Endothelial cell of coronary artery (primary cell): ENCODE data around the gene MPZL2. TPM values are rescaled to one million over a fixed set of nuclear protein-coding genes. Genes with fewer than 3 reads are reported as not detected.

Experiments
- total RNA-seq: library from RNA; depleted of rRNA; stranded (reverse); fragments of >200 nt; gene quantifications from 2 replicates; pipeline ENCODE4 v1.2.3, GENCODE V29; 2014

The MPZL2 gene
- 118 and 402 TPM in 2 replicates for total RNA-seq

DNA sequence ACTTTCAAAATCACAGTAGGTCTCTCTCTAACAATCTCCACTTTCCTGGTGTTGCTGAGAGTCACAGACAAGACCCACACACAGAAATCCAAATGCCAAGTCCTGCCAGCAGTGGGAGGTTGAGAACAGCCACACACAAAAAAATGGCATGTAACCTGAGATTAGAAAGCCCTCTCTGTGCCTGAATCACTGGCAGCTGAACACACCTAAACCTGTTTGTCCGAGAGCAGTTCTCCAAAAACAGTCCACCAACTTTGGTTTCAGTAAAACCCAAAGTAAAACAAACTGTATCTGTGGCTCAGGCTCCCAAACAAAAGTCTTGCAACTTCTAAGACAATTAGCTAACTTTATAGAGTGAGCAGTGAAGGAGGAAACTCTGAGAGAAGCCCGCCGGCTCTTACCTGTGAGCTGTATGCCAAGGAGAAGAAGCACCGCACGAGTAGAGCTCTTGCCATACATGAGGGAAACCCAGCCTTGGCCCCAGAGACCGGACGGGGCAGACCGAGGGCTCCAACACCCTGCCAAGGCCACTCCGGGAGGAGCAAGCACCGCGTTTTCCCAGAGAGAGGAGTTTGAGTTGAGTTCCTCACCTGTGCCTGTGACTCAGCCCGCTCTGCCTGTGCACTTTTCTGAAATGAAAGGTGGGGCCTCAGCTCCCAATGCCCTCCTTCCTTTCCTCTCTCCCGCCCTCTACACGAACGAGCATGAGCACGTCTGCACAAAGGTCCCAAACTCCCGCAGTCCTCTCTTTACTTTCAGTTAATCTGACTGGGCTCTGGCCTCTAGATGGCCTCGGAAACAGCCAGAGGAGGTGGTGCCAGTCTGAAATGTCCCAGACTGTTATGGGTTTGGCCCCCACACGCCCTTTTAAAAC, at the start of gene MPZL2:
Gene MPZL2, minus strand, starts transcription at position 603 of the 874 bp plus-strand sequence. Its CDS starts 144 bp downstream, at position 459.

DNA sequence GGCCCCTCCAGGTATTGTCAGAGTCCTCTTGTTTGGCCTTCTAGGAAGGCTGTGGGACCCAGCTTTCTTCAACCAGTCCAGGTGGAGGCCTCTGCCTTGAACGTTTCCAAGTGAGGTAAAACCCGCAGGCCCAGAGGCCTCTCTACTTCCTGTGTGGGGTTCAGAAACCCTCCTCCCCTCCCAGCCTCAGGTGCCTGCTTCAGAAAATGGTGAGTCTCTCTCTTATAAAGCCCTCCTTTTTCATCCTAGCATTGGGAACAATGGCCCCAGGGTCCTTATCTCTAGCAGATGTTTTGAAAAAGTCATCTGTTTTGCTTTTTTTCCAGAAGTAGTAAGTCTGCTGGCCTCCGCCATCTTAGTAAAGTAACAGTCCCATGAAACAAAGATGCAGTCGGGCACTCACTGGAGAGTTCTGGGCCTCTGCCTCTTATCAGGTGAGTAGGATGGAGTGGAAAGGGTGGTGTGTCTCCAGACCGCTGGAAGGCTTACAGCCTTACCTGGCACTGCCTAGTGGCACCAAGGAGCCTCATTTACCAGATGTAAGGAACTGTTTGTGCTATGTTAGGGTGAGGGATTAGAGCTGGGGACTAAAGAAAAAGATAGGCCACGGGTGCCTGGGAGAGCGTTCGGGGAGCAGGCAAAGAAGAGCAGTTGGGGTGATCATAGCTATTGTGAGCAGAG, 40.6 kb upstream of the MPZL2 start, which contains the start of gene CD3E:
Gene CD3E, plus strand, starts transcription at position 163 of the 681 bp plus-strand sequence. Its CDS starts 223 bp downstream, at position 386.

DNA sequence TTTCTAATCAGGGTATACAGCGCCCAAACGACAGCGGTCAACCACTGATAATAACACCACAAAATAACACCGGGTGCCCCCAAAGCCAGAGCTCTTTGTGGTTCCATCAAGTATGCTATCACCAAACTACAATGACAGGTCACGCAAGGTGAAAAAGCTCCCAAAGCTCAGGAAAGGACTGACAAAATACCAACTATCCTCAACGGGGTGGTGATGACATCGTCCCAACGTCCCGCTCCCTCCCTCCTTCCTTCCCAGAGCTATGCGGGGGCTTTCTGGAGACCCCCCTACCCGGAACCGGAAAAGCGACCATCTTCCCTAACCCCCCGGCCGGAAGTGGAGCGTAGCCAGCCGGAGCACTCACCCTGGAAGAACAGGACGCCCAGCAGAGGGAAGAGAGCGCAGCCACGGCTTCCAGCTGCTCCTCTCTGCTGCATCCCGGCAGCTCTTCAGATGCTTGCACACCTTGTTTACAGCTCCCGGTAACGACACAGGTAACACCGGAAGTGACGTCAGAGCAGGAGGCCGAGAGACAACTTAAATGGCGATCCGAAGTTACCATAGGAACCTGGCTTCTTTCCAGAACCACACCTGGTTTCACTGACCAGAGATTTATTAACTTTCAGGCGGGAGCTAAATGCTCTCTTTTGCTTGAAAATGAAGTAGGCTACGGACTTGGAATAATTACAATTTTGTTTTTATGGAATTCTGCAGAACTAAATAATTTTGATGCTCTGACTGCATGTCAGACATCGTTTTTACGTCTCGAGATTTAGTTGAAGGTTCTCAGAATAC, 12.0 kb downstream of the MPZL2 start, which contains the start of gene MPZL3:
Gene MPZL3, minus strand, starts transcription at position 508 of the 795 bp plus-strand sequence. Its CDS starts 71 bp downstream, at position 437.

GRCh38 chr11:118224511-118225188, 39.4 kb downstream of the MPZL2 start, which contains the start of gene JAML:
Gene JAML (minus strand): TSS chr11:118225011. CDS start chr11:118214866, 10,145 bp downstream.

Other genes with a start within 250 kb of the MPZL2 start
- not detected in 2 replicates for gene TMPRSS4, start 187.2 kb downstream of the MPZL2 start, total RNA-seq
- gene SMIM35, start 177.3 kb downstream of the MPZL2 start, total RNA-seq, result not detected in 2 replicates
- 0.09 TPM in 2 replicates for gene SCN4B, start 111.5 kb downstream of the MPZL2 start, total RNA-seq
- gene SCN2B, start 87.7 kb downstream of the MPZL2 start, total RNA-seq, result not detected in 2 replicates
- 0.19 and 0.27 TPM in 2 replicates for gene JAML, start 39.3 kb downstream of the MPZL2 start, total RNA-seq
- 8.2 and 12.4 TPM in 2 replicates for gene MPZL3, start 11.9 kb downstream of the MPZL2 start, total RNA-seq
- gene CD3E, start 40.4 kb upstream of the MPZL2 start, total RNA-seq, result not detected in 2 replicates
- not detected in 2 replicates for gene CD3D, start 78.4 kb upstream of the MPZL2 start, total RNA-seq
- not detected in 2 replicates for gene CD3G, start 80.0 kb upstream of the MPZL2 start, total RNA-seq
- 25.4 and 26.5 TPM in 2 replicates for gene UBE4A, start 95.3 kb upstream of the MPZL2 start, total RNA-seq
- gene ATP5MG, start 137.3 kb upstream of the MPZL2 start, total RNA-seq, result 131 and 166 TPM in 2 replicates
- gene KMT2A, start 172.2 kb upstream of the MPZL2 start, total RNA-seq, result 19.8 and 27.7 TPM in 2 replicates